NCI-H2107 treated with DMSO at 0.1 percent for 48 hours (cell line): ENCODE results near the gene NDUFV1.

Experiments used
- DNase-seq: peaks from one replicate; lab custom pipeline; 2025; ENCODE audit not compliant: unreplicated experiment; lab: John Stamatoyannopoulos, UW

Gene NDUFV1

DNA sequence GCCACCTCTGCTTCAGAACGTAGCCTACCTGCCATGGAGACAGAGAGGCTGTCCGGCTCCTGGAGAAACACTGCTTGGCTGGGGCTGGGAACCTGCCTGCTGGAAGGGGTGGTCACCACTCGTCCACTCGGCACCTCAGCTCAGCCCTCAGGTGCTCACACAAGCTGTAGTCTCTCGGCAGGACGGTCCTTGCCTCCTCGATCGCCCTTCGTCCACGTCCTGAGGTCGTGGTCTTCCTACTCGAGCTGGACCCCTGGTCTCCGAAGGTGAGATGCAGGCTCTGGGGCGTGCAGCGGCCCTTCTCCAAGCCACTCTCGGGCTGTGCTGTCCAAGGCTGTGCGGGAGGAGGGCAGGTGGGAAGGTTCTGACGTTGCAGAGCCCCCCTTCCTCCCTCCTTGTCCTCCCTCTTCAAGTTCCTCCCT is 32.7 kb downstream of the NDUFV1 start, which contains the start of gene TBX10:
Gene TBX10 (minus strand): TSS at position 326 of the 422 bp plus-strand sequence. CDS start 291 bp downstream, at position 35.
- no peak for DNase-seq

DNA sequence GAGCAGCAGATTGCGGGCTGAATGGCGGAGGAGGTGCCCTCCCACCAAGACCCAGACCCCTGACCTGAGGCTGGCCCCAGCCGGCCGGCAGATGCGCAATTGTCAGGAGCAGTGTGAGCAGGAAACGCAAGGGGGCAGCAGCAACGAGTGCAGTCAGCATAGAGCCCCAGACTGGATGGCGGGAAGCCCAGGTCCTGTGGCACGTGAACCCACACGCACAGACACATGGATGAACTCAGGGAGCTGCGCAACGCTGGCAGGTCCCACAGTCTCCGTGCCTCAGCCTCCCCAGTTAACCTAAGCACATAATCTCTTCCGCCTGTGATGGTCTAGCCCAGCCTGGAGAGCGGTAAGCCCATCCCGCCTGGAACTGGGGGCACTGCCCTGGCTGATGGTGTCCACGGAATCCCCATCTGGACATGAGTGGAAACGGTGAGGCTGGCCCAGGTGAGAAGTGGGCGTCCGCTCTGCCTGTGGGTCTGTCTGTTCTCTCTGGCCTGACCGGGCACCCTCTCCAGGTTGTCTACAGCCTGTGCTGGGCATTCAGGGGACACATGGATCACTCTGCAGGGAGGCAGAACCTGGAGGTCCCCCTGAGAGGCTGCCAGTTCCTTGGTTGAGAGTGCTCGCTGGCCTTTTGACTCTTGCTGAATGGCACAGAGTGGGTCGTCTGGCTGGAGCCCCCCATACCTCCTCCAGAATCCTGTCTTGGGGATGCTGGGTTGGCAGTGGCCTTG is 33.5 kb downstream of the NDUFV1 start:
- DNase-seq: no peak

DNA sequence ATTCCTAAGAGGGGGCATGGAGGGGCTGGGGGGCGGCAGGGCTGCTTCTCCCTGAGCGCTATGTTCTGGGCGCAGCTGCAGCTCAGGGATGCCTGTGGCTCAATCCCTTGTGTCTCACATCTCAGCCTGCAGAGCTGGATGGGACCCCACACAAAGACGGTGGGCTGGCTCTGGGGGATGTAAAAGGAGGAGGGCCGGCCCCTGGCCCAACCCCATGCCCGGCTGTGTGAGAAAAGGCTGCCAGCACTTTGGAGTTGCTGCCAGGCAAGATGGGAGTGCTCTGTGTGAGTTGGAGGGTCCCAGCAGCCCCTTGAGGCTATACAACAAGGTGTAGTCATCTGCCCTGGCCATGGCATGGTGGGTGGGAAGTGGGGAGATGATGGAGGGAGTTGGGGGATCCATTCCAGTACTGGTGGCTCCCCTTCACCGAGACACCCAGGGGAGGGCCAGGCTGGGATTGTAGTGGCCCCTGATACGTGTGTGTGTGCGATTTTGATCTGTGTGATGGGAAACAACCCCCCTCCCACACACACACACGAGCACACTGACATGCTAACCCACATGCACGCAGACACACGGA is 34.1 kb downstream of the NDUFV1 start:
- DNase-seq: no peak

DNA sequence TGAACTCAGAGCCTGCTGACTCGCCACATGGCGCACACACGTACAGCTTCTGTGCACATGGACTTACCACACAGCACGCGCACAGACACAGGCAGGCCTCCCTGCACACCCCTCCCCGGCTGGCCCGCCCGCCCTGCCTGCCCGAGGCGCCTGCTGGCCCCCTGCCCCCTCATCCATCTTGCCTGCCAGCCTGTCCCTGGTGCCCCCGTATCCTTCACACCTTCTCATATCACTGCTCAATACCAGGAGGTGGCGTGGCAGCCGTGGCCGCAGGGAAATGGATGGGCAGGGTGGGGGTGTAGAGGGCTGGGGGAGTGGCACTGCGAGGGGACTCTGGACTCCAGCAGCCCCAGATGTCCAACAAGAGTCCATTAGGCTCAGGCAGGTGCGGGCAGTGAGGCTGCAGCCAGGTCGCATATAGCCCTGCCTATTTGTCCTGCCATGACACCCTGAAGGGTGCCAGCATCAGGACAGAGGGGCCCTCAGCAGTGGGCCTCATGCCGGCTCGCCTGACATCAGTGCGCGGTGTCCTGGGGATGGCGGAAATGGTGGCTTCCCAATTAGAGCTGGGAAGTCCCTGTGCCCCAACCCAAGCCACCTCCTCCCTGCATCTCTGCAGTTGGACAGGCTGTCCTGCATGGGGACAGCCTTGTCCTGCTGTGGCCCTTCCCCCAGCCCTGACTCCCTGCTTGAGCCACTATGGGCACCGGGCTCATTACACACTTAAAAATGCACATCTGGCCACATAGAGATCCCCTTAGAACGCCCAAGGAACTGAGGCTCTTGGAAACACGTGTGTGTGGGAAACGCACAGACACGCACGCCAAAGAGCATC is 34.8 kb downstream of the NDUFV1 start:
- DNase-seq: no peak

DNA sequence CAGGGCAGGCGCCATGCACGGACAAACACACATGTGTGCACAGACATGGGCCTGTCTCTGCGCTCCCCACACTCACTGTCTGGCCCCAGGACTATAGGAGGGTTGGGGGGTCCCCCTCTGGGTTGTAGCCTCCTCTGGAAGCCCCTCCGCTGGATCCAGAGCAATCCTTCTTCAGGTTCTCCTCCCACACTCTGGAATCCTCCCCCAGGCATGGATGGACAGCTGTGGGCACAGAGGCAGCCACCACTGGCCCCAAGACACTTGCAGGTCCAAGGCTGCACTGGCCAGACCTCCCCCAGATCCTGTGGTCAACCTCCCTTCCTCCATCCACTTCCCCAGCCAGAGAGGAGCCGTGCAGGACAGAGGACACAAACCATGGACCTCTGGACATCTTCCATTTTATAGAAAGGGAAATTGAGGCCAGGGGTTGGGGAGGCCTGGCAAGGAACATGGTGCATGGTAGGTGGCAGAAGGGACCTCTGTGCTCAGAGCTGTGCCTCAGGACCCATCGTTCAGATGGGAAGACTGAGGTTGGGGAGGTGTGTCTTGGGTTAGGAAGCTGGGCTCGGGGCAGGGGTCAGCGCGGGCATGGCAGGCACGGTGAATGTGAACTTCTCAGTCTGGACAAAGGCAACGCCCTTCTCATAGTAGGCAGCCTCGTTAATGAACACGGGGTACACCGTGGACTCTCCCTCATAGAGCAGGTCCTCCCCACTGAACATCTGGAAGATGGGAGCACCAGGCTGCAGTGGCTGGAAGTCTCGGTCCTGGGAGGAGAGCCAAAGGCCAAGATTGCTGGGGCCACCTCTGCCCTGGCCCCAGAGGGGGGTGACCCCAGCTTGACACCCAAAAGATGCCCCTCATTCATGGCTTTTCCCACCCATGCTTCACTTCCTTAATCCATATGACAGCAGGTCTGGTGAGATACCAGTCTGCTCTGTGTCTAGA is 35.7 kb downstream of the NDUFV1 start:
- no peak for DNase-seq

DNA sequence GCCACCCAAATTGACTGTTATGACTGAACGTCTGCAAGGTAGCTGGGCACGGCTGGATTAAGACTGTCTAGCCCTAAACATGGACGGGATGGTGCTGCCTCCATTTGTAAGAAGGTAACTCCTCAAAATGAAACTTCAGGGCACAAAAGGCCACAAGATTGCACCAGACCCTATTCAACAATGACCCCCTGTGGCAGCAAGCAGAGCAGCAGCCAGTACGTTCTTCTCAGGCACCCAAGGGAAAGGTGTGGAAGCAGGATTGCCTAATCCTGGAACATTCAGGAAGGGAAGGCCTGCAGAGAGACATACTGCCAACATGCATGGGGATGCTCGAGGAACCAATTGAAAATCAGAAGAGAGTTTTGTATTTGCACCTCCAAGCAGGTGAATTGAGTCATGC is 37.3 kb downstream of the NDUFV1 start:
- no peak for DNase-seq

DNA sequence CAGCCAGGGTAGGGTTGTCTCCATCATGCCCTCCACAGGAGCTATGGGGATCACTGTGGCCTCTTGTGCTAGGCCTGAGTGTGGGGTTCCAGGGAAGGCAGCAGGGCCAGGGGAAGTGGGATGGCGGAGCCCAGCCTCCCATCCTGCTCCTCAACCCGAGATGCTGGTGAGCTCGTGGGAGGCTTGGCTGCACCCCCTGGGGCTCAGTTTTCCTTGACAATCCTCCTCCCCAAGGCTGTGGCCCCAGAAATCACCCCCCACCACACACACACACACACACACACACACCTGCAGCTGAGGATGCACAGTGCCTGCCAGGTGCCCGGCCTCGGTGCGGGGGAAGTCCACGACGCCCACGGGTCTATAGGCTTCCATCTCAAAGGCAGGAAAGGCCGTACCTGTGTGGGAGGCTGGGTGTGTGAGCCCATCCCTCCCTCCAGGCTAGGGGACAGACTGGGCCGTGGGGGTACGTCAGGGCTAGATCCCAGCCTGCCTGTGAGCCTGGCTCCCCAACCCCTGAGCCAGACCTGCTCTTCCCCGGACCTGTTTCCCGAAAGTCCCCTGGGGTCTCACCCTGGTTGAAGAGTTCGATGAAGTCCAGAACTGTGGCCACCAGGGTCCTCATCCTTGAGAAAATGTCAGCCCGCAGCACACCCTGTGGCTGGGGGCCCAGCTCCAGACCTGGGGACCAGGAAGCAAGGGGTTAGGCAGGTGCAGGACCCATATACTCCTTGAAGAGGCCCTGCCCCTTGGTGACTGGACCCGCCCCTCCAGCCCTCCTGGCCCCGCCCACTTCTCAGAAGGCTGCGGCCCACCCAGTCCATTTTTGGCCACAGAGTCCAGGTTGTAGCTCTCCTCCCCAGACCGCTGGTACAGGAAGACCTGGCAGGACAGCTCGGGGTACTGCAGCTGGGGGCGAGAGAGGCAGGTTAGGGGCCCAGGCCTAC is 38.0 kb downstream of the NDUFV1 start:
- no peak for DNase-seq

DNA sequence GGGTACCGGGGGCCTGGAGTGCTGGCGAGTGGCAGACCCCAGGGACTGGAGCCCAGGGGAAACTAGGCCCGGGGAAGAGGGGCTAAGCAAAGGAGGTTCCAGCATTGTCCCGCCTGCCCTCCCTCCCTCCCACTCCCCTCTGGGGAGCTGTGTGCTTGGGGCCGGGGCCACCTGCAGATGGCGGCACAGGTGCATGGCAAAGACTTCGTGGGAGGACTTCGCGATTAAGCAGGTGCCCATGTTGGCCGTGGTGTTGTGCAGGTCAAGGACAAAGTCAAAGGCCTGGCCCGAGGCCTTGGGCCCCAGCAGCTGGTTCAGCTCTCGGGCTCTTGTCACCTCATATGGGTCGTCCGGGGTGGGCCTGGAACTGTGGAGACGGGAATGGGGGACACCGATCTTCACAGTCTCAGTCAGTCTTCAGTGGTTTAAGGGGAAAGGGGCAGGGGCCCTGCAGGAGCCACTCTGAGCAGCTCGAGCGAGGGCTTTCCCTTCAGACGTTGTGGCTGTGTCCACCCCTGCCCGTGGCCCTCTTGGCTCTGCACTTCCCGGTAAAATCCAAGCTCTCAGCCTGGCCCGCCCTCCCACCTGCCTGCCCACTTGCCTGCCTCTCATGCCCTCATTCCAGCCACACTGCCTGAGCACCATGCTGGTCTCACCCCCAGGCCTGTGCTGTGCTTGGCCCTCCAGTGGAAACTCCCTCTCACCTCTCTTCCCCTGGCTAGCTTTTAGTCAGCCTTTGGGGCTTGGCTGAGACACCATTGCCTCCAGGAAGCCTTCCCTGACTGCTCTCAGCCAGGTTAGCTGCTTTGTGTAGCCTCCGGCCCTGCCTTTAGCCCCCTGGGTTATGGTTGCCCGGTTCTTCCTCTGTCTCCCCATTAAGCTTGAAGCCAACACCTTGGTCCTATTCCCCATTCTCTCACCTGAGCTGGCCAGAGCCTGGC is 39.1 kb downstream of the NDUFV1 start:
- no peak for DNase-seq

DNA sequence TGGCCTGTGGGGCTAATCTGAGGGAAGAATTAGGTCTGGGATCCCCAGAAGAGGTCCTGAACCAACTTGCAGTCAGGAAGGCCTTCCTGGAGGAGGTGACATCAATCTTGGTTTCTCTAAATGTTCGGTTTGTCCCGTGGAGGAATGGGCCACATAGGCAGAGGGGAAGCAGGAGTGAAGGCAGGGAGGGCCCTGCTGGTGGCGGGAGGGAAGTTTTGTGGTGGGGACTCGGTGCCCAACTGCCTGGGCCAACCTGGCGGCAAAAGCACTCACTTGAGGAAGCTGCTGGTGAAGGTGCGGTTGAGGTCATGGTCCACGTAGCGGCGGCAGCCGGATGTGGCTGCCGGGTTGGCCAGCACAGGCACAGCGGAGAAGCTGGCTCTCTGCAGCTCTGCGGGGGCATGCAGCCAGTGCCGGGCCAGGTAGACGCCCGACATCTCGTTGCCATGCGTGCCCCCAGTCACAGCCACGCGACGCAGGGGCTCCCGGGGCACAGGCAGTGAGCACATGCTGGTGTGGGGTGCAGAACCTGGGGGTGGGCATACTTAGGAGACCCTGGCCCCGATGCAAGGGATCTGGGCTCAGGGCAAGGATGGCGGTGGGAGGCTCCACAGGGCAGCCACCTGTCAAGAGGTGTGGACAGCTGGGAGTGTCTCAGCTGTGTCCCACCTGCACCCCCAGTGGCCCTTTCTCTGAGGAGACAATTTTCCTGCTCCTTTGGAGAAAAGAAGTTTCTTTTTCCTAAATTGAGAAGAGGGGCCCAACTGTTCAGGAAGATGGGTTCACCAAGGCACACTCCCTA is 40.0 kb downstream of the NDUFV1 start:
- DNase-seq: no peak

DNA sequence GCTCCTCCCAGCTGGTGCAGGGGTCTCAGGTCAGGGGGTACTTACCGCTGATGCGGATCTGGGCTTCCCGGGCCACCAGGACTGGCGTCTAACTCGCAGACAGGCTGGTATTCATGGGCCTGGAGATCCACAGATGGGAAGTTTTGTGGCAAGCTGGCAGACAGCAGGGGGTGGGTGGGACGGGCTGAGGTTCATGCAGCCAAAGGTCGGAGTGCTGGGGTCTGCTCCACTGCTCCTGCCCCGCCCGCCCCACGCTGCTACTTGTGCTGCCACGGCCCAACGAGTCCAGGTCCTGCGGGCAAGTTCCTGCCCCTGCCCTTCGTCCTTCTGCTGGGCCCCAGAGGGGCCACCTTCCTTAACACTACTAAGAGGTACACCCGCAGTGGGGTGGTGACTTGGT is 40.7 kb downstream of the NDUFV1 start:
- DNase-seq: no peak

DNA sequence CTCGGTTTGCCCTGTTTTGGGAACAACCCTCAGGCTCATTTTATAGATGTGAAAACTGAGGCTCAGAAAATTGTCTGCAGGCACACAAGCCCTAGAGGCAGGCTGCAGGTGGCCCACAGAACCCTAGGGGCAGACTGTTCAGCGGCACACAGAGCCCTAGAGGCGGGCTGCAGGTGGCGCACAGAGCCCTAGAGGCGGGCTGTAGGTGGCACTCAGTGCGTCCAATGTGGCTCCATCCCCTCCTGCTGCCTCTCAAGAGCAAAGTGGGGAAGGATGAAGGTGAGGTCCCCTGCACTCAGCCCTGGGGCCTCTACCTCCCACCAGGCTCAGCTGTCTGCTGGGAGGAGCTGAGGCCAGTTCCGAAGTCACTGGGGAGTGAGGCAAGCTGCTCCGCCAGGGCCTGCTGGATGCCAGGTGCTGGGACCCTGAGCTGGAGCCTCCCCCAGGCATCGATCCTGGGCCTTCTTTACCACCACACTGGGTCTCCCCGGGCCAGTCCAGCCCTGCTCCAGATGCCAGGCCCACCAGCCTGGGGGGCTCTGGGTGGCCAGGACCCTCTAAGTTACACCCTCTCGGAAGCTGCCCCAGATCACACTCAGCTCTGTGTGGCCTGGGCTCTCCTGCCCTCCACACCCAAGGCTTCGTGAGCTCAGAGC is 41.5 kb downstream of the NDUFV1 start:
- DNase-seq: no peak

DNA sequence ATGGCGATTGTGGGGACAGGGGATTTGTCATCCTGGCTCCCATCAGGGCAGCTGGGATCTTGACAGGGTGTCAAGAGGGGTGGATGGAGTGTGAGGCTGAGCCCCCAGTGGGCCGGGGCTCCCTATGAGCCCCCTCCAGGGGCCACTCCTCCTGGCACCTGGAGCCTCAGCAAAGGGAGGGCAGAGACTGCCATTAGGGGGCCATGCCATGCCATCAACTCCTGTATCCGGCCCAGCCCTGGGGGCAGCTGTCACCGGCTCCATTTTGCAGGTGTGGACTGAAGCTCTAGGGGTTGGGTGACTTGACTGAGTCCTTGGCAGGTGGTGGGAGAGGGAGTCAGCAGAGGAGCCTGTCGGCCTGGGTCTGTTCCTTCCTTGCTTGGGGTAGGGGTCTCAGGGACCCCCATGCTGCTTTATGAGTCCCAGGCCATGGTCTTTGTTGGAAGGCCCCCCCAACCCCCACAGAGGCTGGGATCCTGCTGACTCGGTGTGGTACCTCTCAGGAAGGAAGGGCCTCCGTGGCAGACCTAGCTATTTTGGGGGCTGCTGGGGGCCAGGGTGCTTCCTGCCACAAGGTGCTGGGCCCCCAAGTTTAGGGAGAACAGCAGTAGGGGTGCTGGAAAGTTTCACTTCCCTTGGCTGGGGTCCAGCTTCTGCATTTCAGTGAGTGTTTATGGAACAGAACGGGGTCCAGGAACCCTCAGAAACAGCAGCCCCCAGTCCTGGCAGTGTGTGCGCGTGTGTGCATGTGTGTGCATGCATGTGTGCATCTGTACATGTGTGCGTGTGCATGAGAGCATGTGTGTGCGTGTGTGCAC is 42.3 kb downstream of the NDUFV1 start:
- no peak for DNase-seq

DNA sequence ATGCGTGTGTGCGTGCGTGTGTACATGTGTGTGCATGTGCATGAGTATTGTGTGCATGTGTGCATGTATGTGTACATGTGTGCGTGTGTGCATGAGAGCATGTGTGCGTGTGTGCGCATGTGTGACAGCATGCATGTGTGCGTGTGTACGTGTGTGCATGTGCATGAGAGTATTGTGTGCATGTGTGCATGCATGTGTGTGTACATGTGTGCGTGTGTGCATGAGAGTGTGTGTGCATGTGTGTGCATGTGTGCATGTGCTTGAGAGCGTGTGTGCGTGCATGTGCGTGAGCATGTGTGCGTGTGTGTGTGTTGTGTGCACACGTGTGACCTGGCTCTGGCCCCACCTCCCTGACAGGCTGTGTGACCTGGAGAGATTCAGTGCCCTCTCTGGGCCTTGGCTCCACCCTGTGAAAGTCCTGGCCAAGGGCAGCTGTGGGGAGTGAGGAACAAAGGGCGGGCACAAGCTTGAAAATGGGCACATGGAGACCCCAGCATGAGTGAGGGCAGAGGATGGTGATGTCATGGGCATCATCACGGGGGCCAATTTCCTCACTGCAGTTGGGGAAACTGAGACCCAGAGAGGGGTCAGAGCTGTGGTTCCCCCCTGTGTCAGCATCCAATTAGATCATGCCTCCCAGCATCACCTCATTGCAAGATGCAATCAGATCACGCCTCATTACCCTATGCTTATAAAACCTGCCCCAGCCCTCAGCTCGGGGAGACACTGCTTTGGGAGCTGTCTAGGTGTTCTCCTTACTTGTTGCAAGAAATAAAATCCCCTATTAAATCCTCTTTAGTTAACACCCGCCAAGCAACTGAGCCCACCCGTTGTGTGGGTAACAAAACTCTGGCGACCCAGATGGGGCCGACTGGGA is 43.1 kb downstream of the NDUFV1 start:
- DNase-seq: no peak

DNA sequence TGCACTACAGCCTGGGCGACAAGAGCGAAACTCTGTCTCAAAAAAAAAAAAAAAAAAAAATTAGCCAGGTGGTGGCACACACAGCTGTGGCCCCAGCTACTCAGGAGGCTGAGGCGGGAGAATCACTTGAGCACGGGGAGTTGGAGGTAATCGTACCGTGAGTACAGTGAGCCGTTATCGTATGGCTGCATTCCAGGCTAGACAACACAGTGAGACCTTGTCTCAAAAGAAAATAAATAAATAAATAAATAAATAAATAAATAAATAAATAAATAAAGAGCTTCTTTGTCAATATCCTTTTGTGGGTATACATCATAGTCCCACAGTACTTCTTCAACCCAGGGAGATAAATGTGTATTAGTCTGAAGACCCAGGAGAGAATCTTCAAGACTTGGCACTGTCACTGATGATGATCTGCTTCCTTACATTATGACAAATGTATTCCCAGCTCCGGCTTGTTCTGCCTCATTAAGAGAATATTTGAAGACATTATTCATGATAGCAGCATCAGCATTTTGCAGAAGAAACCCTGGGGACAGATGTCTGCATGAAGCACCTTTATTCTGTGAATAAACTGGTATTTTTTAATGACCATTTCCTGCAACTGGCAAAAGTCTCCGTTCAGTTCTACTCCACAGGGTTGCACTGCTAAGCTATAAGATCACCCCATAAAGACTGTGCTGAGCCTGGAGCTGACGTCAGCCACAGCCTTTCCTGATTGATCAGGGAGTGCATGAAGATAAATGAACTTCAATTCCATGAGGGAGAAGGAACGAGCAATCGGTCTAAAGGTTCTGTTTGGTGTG is 45.4 kb downstream of the NDUFV1 start:
- no peak for DNase-seq
